LoVo (cell line): ENCODE measurements around the gene FSIP1.

Source experiments
- DNase-seq: peaks from one replicate; pipeline ENCODE4 v3.0.0-alpha.2; 2016; ENCODE audit warnings: low spot score

The FSIP1 gene

DNA sequence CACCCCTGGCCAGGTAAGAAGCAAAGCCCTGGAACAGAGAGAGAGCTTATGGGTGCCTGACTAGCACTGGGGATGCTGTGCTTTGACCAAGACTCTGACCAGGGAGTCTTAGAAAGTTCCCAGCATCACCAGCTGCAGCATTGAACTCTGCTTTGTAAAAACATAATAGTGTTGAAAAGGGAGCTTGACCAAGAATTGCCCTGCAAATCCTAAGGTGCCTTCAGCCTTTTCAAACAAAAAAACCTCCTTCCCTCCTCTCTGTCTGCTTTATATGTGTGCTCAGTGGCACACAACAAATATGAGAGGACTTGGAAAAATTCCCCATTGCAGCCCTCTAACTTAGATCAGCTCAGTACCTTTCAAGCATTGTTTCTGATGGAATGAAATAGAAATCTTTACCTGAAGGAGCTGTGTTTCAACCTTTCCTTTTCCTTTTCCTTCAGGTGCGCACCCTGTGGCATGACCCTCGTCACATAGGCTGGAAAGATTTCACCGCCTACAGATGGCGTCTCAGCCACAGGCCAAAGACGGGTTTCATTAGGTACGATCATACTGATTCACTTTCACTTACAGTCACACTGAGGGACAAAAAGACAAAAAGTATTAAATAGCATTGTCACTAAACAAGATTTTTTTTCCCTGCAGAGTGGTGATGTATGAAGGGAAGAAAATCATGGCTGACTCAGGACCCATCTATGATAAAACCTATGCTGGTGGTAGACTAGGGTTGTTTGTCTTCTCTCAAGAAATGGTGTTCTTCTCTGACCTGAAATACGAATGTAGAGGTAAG is 188.8 kb downstream of the FSIP1 start:
- DNase-seq, result no peak

DNA sequence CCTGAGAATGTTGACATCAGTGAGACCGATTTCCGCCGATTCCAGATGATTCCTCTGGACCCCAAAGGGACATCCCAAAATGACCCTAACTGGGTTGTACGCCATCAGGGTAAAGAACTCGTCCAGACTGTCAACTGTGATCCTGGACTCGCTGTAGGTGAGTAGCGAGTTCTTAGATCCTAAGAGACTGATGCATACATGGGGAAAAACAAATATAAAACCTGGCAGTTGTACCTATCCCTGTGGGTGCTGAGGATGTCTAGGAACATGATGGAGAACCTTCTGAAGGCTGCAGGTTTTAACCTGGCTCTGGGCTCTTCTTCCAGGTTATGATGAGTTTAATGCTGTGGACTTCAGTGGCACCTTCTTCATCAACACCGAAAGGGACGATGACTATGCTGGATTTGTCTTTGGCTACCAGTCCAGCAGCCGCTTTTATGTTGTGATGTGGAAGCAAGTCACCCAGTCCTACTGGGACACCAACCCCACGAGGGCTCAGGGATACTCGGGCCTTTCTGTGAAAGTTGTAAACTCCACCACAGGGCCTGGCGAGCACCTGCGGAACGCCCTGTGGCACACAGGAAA is 189.5 kb downstream of the FSIP1 start:
- no peak for DNase-seq

GRCh38 chr15:39592500-39592899 is 190.1 kb downstream of the FSIP1 start:
- no peak for DNase-seq

DNA sequence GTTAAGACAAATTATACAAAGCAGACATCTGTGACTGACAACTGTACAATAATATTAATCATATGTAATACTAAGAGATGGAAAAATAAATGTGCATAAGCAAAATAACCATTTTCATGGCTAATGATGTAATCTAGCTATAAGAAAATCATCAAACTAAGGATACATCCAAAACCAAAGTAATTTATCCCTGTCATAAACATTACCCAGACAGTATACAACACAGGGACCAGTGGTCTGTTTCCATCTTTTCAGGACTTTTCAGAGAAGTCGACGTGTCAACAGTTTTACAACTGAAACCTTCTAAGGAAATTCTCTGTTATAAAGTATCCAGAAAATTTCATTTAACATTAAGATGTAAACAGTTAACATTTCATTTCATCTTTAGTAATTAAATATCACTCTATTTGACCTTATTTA is 190.7 kb downstream of the FSIP1 start:
- DNase-seq, result no peak

GRCh38 chr15:39591141-39591895 is 191.3 kb downstream of the FSIP1 start:
- DNase-seq, result no peak

DNA sequence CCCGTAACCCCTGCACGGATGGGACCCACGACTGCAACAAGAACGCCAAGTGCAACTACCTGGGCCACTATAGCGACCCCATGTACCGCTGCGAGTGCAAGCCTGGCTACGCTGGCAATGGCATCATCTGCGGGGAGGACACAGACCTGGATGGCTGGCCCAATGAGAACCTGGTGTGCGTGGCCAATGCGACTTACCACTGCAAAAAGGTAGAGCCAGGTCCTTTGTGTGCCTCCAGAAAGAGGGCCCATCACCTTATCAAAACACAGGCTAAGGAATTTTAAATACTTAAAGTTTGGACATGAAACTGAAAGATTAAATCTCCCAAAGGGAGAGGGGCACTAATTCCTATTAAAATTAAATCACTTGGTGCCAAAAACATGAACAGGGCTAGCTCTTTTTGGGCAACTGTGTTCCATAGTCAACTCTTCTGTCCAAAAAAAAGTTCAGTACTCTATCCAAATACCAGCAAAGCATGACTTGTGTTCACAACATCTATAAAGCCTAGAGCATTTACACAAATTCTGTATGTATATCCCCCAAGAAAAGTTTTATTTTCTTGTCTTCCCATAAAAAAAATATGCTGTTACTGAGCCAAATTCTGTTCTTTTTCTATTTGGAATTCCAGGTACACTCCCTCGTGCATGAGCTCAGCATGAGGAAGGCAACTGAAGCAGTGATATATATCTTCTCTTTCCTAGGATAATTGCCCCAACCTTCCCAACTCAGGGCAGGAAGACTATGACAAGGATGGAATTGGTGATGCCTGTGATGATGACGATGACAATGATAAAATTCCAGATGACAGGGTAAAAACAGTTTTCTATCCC is 192.6 kb downstream of the FSIP1 start:
- DNase-seq, result no peak

DNA sequence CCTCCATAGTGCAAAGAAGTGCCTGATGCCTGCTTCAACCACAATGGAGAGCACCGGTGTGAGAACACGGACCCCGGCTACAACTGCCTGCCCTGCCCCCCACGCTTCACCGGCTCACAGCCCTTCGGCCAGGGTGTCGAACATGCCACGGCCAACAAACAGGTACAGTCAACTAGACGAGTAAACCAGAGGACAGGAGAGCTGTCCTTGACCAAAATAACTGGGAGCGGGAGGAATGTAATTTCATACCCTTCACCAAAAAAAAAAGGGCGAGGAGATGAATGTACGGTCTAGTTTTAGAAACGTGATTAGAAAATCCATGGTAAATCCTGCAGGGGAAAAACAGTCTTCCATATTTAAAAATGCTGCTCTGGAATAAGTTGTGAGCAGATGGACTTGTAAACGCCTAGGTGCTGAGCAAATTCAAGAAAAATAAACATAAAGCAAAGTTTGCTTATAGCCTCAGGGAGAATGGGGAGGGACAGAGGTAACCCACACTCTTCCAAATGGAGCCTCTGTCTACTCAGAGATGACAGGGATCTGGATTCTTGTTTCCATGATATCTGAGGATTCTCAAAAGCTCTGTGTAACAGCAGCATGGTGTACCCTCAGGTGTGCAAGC is 193.3 kb downstream of the FSIP1 start:
- no peak for DNase-seq

GRCh38 chr15:39588531-39589192 is 194.0 kb downstream of the FSIP1 start:
- no peak for DNase-seq

DNA sequence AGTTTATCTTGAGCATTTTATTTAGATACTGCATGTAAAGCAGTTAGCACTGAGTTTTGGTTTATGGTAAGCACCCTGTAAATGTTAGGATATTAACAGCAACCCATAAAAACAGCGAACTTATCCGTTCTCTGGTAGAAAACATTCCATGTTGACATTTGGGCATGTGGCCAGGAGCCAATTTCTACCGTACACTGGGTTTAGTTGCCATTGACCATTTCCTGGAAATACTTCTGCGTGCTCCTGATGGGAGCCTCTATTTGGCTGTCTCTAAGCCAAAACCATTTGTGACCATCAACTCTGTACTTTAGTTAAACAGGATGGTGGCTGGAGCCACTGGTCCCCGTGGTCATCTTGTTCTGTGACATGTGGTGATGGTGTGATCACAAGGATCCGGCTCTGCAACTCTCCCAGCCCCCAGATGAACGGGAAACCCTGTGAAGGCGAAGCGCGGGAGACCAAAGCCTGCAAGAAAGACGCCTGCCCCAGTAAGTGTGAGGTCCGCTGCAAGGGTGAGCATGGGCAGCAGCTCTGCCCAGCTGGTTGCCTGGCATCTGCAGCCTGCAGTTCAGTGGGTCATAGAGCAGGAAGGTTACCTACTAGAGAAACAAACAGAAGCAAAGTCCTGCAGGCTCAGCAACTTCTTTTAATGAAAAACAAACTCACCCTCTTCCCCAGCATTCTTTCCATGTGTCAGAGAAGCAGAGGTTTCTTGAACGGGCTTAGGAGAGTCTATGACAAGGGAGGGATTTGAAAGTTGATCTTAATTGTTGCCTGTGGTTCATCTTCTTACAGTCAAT is 194.7 kb downstream of the FSIP1 start:
- DNase-seq, result no peak

GRCh38 chr15:39587096-39587721 is 195.4 kb downstream of the FSIP1 start:
- DNase-seq, result no peak

DNA sequence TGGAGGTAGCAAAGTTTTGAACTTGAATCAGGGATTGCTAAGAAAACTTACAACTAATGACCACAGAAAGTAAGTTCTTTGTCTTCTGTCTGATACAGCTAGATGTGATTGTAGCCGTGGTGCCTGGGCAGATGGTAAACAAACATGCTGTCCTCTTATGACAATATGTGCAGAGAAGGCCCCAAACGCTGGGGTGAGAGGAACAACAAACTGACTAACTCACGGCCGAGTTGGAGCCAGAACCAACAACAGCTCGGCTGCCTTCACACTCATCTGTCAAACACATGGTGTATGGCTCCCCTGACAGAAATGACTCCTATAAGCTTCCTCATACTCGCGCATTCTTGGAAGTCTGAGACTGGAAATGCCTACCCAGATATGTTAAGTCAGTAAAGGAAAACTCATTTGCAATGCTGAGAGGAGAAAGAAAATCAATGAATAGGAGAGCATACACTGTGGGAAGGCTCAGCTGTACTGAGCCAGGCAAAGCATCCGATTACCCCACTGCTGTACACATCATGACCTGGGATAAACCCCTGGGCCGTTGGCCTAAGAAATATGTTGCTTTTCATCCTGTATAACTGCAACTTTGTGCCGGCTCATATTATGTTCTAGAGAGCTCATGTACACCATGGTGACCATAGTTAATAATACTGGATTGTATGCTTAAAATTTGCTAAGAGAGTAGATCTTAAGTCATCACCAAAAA is 196.1 kb downstream of the FSIP1 start:
- no peak for DNase-seq

- DNase-seq, result no peak
These were observed 196.8 kb downstream of the FSIP1 start for GRCh38 chr15:39585871-39586301.

DNA sequence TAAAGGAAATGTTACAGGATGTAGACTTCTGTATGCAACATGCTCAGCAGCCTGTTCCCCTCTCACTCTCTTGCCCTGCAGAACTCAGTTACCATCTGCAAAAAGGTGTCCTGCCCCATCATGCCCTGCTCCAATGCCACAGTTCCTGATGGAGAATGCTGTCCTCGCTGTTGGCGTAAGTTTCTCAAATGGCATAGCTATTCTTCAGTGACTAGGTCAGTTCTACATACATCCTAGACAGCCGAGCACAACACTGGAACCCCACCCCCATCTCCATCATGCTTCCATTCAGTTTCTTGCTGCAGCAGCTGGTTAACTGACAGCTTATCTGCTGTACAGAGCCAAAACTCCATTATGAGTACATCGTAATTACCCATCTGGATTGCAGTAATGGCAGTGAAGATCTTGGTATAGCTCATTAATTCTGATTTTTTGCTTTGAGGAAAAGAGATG is 197.2 kb downstream of the FSIP1 start:
- DNase-seq, result no peak

DNA sequence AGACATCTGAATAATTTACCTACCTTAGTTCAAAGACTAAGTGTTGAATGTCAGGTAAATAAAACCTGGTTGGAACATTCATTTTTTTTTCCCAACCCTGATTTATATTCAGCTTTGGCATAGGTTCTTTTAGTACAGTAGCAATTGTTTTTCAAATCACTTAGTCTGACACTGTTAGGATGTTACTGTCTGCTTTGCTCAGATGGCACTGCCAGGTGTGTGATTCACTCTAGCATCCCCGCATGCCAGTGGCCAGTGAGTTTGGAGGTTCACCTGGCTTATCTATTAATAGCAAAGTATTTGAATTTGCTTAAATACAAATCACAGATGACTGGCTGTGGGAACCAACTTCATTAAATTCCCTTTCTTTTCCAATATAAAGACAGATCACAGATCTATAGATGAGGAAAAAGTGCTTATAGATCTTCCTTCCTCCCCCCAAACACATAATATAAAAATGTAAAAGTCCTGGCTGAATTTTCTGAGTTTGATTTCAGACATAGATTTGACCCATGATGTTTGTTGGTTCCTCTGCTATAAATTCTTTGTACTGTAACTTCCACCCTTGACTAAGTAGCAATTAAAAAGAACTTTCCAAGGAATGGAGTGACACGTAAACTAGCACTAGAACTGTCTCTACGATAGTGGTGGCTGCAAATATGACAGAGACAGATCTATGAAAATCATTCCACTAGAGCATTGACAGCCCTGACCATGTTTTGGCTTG is 197.8 kb downstream of the FSIP1 start:
- no peak for DNase-seq

- DNase-seq, result no peak
These were observed 198.4 kb downstream of the FSIP1 start for GRCh38 chr15:39584266-39584659.

DNA sequence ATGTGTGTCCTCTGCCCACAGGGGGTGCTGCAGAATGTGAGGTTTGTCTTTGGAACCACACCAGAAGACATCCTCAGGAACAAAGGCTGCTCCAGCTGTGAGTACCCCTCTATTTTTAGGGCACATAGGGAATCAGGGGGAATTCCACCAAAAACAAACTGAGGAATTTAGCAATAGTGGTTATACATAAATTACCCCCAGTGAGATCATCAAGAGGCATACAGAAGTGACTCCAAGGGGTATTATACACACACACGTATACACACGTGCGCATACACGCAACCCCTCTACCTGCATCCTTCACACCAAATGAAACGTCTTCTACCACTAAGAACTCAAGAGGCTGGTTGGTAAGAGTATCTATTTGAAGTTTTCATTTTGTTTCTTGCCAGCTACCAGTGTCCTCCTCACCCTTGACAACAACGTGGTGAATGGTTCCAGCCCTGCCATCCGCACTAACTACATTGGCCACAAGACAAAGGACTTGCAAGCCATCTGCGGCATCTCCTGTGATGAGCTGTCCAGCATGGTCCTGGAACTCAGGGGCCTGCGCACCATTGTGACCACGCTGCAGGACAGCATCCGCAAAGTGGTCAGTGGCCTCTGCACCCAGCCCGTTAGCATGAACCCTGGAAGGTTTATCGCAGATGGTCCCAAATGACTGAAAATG is 198.9 kb downstream of the FSIP1 start:
- no peak for DNase-seq

GRCh38 chr15:39582977-39583595 is 199.6 kb downstream of the FSIP1 start:
- DNase-seq, result no peak
